ENCODE results near the gene NPM1.
A peak's percentile ranks its signal among the peaks of the same experiment; 100 is the strongest.

Gene NPM1

GRCh38 chr5:171415115-171415730, 27.6 kb downstream of the NPM1 start:
- DNase-seq, result no peak

- no peak for DNase-seq
Observed at GRCh38 chr5:171416160-171417049, 28.8 kb downstream of the NPM1 start.

- DNase-seq, result peak; percentile 50
Observed at GRCh38 chr5:171418316-171418981, 30.8 kb downstream of the NPM1 start.

- DNase-seq, result no peak
Observed at GRCh38 chr5:171418982-171419687, 31.5 kb downstream of the NPM1 start, which contains the start of gene FGF18. TSS of gene FGF18 (plus strand) at chr5:171419647. CDS start at chr5:171420200, 553 bp downstream.

GRCh38 chr5:171419688-171420430, 32.2 kb downstream of the NPM1 start:
- DNase-seq, result no peak

- DNase-seq, result no peak
Observed at GRCh38 chr5:171420431-171421241, 33.0 kb downstream of the NPM1 start.

- DNase-seq, result no peak
Observed at GRCh38 chr5:171421331-171422262, 33.9 kb downstream of the NPM1 start.

GRCh38 chr5:171422495-171422894, 34.8 kb downstream of the NPM1 start:
- DNase-seq, result no peak

GRCh38 chr5:171422902-171423663, 35.4 kb downstream of the NPM1 start:
- no peak for DNase-seq

- no peak for DNase-seq
Observed at GRCh38 chr5:171424726-171425125, 37.1 kb downstream of the NPM1 start.

GRCh38 chr5:171425596-171426244, 38.1 kb downstream of the NPM1 start:
- no peak for DNase-seq

GRCh38 chr5:171426266-171426665, 38.6 kb downstream of the NPM1 start:
- DNase-seq, result no peak

- no peak for DNase-seq
Observed at GRCh38 chr5:171426680-171427079, 39.0 kb downstream of the NPM1 start.

- DNase-seq, result no peak
Observed at GRCh38 chr5:171427318-171428167, 39.9 kb downstream of the NPM1 start.

- no peak for DNase-seq
Observed at GRCh38 chr5:171428168-171428696, 40.6 kb downstream of the NPM1 start.

GRCh38 chr5:171428809-171429542, 41.3 kb downstream of the NPM1 start:
- peak; percentile 5 for DNase-seq

- DNase-seq, result no peak
Observed at GRCh38 chr5:171429543-171429910, 41.9 kb downstream of the NPM1 start.
